Uterus (tissue), 2 donors: ENCODE measurements around the gene EVI5L.

ENCODE experiments used
- POLR2A ChIP-seq, 2 donors: fragments of 450-650 bp; IDR thresholded peaks; one replicate each; pipeline ENCODE4 v1.6.1; 2016; ENCODE audit warnings: antibody characterized with exemption in 2 of 2, mild to moderate bottlenecking in 1 of 2, moderate library complexity in 1 of 2
- TF ChIP-seq, protein P1 (sequence below), 4 experiments: fragments of 200-600 bp in 2 of 4; fragments of 450-650 bp in 2 of 4; sonication (generic) in 2 of 4; IDR thresholded peaks; one replicate each; pipeline ENCODE4 v1.5.1; 2016 to 2019; ENCODE audit warnings: antibody characterized with exemption in 4 of 4, mild to moderate bottlenecking in 2 of 4, moderate library complexity in 1 of 4

DNA sequence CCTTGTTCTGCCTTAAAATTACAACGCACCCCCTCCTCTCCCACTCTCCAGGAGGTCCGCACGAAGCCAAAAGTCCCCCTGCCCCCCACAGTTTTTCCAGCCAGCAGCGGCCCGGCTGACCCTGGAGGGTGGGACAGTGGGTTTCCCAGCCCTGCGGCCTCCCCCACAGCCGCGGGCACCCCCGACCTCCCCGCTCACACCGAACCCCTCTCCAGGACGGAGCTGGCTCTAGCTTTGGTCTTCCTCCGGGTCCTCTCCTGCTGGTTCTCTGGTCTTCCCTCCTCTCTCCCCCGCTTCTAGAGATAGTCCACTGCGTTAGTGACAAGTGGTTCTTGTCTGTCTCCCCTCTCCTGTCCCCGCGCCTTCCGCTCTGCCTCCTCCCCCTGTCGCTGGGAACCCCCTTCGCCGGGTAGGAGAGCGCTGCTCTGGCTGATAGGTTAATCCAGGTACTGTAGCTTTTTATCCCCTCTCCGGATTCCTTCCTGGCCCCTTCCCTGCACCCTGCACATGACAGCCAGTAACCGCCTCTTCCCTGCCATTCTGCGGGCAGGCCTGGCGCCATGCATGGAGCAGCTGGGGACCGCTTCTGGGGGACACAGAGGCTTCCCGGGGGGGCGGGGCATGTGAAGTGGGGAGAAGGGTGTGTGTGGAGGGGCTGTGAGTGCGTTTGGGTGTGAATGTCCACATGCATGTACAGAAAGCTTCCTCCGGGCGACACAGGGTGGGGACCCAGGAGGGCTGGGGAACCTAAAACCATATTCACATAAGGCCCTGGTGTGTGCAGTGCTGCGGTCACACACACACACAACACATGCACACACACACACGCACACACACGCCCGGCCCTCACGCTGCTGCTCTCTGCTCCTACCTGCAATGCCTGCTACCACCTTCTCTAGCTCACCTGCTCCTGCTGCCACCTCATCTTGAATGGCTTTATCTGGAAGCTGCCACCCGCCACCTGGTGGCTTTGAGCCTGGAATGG, 27.0 kb downstream of the EVI5L start:
- TF ChIP-seq POLR2A (IDR thresholded peaks at IDR 0.05) = no peak
- TF ChIP-seq, protein P1, sequence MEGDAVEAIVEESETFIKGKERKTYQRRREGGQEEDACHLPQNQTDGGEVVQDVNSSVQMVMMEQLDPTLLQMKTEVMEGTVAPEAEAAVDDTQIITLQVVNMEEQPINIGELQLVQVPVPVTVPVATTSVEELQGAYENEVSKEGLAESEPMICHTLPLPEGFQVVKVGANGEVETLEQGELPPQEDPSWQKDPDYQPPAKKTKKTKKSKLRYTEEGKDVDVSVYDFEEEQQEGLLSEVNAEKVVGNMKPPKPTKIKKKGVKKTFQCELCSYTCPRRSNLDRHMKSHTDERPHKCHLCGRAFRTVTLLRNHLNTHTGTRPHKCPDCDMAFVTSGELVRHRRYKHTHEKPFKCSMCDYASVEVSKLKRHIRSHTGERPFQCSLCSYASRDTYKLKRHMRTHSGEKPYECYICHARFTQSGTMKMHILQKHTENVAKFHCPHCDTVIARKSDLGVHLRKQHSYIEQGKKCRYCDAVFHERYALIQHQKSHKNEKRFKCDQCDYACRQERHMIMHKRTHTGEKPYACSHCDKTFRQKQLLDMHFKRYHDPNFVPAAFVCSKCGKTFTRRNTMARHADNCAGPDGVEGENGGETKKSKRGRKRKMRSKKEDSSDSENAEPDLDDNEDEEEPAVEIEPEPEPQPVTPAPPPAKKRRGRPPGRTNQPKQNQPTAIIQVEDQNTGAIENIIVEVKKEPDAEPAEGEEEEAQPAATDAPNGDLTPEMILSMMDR (IDR thresholded peaks at IDR 0.05) = no peak
